Activated T-helper 17 cell treated with anti-CD3 and anti-CD28 coated beads, Interleukin-2, amount 50 U/mL, for 72 hours (primary cell): Measurements from ENCODE around the gene ARHGEF7. TPM values are rescaled to one million over a fixed set of nuclear protein-coding genes. Genes with fewer than 3 reads are reported as not detected.

Experiments
- ATAC-seq: fragments of 150-1000 bp; cut with Tn5 transposase; replicated peaks from 2 replicates; pipeline ENCODE4 v1.10.0; 2021; ENCODE audit warnings: mild to moderate bottlenecking, moderate library complexity
- H3K27ac Mint-ChIP-seq: one replicate; pipeline ENCODE4 v1.8.0; 2022; ENCODE audit warnings: mixed read lengths
- H3K27me3 Mint-ChIP-seq: one replicate; pipeline ENCODE4 v1.8.0; 2022; ENCODE audit warnings: mixed read lengths
- H3K36me3 Mint-ChIP-seq: one replicate; pipeline ENCODE4 v1.8.0; 2022; ENCODE audit warnings: low read depth, mild to moderate bottlenecking, mixed read lengths
- H3K4me1 Mint-ChIP-seq: one replicate; pipeline ENCODE4 v1.8.0; 2022; ENCODE audit warnings: mixed read lengths
- H3K4me3 Mint-ChIP-seq: one replicate; pipeline ENCODE4 v1.8.0; 2022; ENCODE audit warnings: mild to moderate bottlenecking, mixed read lengths
- H3K9me3 Mint-ChIP-seq: one replicate; pipeline ENCODE4 v1.8.0; 2022; ENCODE audit warnings: mixed read lengths
- total RNA-seq, 2 donors: library from RNA; stranded (reverse); gene quantifications; one replicate each; pipeline ENCODE4 v1.2.3, GENCODE V29; 2022

The ARHGEF7 gene
- total RNA-seq, 2 donors from 2014 or later, result 70.2 to 127 TPM

GRCh38 chr13:111139873-111140561 lies 24.9 kb downstream of the ARHGEF7 start:
- Mint-ChIP-seq H3K27me3 (peaks cover 42% of the 10 kb centered on the region), H3K4me3 (no peak overlapping the region), H3K4me1 (no peaks in the 10 kb centered on the region), H3K27ac (no peak overlapping the region), H3K36me3 (no peaks in the 10 kb centered on the region), H3K9me3 (no peaks in the 10 kb centered on the region)
- no peak for ATAC-seq

GRCh38 chr13:111140562-111141105 lies 25.5 kb downstream of the ARHGEF7 start:
- H3K27me3 Mint-ChIP-seq, result peaks cover 42% of the 10 kb centered on the region
- H3K4me3 Mint-ChIP-seq, result no peak overlapping the region
- no peak for ATAC-seq
- H3K9me3 Mint-ChIP-seq, result no peaks in the 10 kb centered on the region
- no peaks in the 10 kb centered on the region for H3K36me3 Mint-ChIP-seq
- H3K4me1 Mint-ChIP-seq, result no peaks in the 10 kb centered on the region
- H3K27ac Mint-ChIP-seq, result no peak overlapping the region

- Mint-ChIP-seq H3K27ac (no peak overlapping the region), H3K4me1 (no peaks in the 10 kb centered on the region), H3K4me3 (no peak overlapping the region), H3K36me3 (no peaks in the 10 kb centered on the region), H3K27me3 (peaks cover 32% of the 10 kb centered on the region), H3K9me3 (no peaks in the 10 kb centered on the region)
- ATAC-seq, result no peak
Observed at GRCh38 chr13:111142472-111142871, 27.4 kb downstream of the ARHGEF7 start.

GRCh38 chr13:111143865-111144540 lies 28.9 kb downstream of the ARHGEF7 start:
- no peak overlapping the region for H3K27ac Mint-ChIP-seq
- H3K27me3 Mint-ChIP-seq, result peaks cover 25% of the 10 kb centered on the region
- no peaks in the 10 kb centered on the region for H3K4me1 Mint-ChIP-seq
- no peak for ATAC-seq
- no peaks in the 10 kb centered on the region for H3K9me3 Mint-ChIP-seq
- no peak overlapping the region for H3K4me3 Mint-ChIP-seq
- H3K36me3 Mint-ChIP-seq, result no peaks in the 10 kb centered on the region

- Mint-ChIP-seq H3K27me3 (peaks cover 19% of the 10 kb centered on the region), H3K27ac (no peak overlapping the region), H3K4me3 (no peak overlapping the region), H3K9me3 (no peaks in the 10 kb centered on the region), H3K36me3 (no peaks in the 10 kb centered on the region), H3K4me1 (no peaks in the 10 kb centered on the region)
- ATAC-seq, result no peak
Observed at GRCh38 chr13:111145071-111145470, 30.0 kb downstream of the ARHGEF7 start.

GRCh38 chr13:111145506-111145905 lies 30.4 kb downstream of the ARHGEF7 start:
- no peaks in the 10 kb centered on the region for H3K36me3 Mint-ChIP-seq
- no peak overlapping the region for H3K27ac Mint-ChIP-seq
- H3K4me3 Mint-ChIP-seq, result no peak overlapping the region
- H3K27me3 Mint-ChIP-seq, result peaks cover 17% of the 10 kb centered on the region
- no peaks in the 10 kb centered on the region for H3K9me3 Mint-ChIP-seq
- ATAC-seq, result no peak
- H3K4me1 Mint-ChIP-seq, result no peaks in the 10 kb centered on the region

GRCh38 chr13:111152844-111153243 lies 37.7 kb downstream of the ARHGEF7 start:
- Mint-ChIP-seq H3K36me3 (peaks cover 33% of the 10 kb centered on the region), H3K27me3 (no peaks in the 10 kb centered on the region), H3K4me1 (no peaks in the 10 kb centered on the region), H3K4me3 (peak overlapping the region; percentile 96), H3K9me3 (no peaks in the 10 kb centered on the region), H3K27ac (peak overlapping the region; percentile 96)
- no peak for ATAC-seq

- peaks cover 33% of the 10 kb centered on the region for H3K36me3 Mint-ChIP-seq
- no peaks in the 10 kb centered on the region for H3K4me1 Mint-ChIP-seq
- H3K27me3 Mint-ChIP-seq, result no peaks in the 10 kb centered on the region
- H3K4me3 Mint-ChIP-seq, result peak overlapping the region; percentile 96
- peak; percentile 92 for ATAC-seq
- H3K9me3 Mint-ChIP-seq, result no peaks in the 10 kb centered on the region
- H3K27ac Mint-ChIP-seq, result peak overlapping the region; percentile 96
Observed at GRCh38 chr13:111153279-111153976, 38.3 kb downstream of the ARHGEF7 start.

GRCh38 chr13:111153977-111154332 lies 38.8 kb downstream of the ARHGEF7 start:
- peak; percentile 65 for ATAC-seq
- peak overlapping the region; percentile 96 for H3K4me3 Mint-ChIP-seq
- H3K27me3 Mint-ChIP-seq, result no peaks in the 10 kb centered on the region
- H3K27ac Mint-ChIP-seq, result peak overlapping the region; percentile 96
- H3K4me1 Mint-ChIP-seq, result peaks cover 4% of the 10 kb centered on the region
- peaks cover 37% of the 10 kb centered on the region for H3K36me3 Mint-ChIP-seq
- no peaks in the 10 kb centered on the region for H3K9me3 Mint-ChIP-seq

GRCh38 chr13:111156421-111156820 lies 41.3 kb downstream of the ARHGEF7 start:
- Mint-ChIP-seq H3K27ac (peak overlapping the region; percentile 32), H3K9me3 (no peaks in the 10 kb centered on the region), H3K27me3 (no peaks in the 10 kb centered on the region), H3K4me1 (peaks cover 28% of the 10 kb centered on the region), H3K4me3 (no peak overlapping the region), H3K36me3 (peaks cover 62% of the 10 kb centered on the region)
- ATAC-seq, result no peak

- H3K27me3 Mint-ChIP-seq, result no peaks in the 10 kb centered on the region
Observed at GRCh38 chr13:111158136-111158805, 43.2 kb downstream of the ARHGEF7 start.

GRCh38 chr13:111159362-111160320 lies 44.5 kb downstream of the ARHGEF7 start:
- H3K27me3 Mint-ChIP-seq, result no peaks in the 10 kb centered on the region
- peaks cover 85% of the 10 kb centered on the region for H3K36me3 Mint-ChIP-seq
- no peak overlapping the region for H3K4me3 Mint-ChIP-seq
- ATAC-seq, result no peak
- no peaks in the 10 kb centered on the region for H3K9me3 Mint-ChIP-seq
- H3K27ac Mint-ChIP-seq, result no peak overlapping the region
- H3K4me1 Mint-ChIP-seq, result peaks cover 32% of the 10 kb centered on the region

More at GRCh38 chr13:111158136-111158805, 43.2 kb downstream of the ARHGEF7 start:
- Mint-ChIP-seq H3K4me3 (no peak overlapping the region), H3K36me3 (peaks cover 80% of the 10 kb centered on the region), H3K9me3 (no peaks in the 10 kb centered on the region), H3K27ac (no peak overlapping the region), H3K4me1 (peaks cover 32% of the 10 kb centered on the region)
- no peak for ATAC-seq

- Mint-ChIP-seq H3K4me3 (no peak overlapping the region), H3K4me1 (peaks cover 35% of the 10 kb centered on the region), H3K27ac (no peak overlapping the region), H3K27me3 (no peaks in the 10 kb centered on the region), H3K9me3 (no peaks in the 10 kb centered on the region), H3K36me3 (peaks cover 79% of the 10 kb centered on the region)
- ATAC-seq, result no peak
Observed at GRCh38 chr13:111160648-111161047, 45.5 kb downstream of the ARHGEF7 start.
